Endothelial cell of umbilical vein (primary cell): Measurements from ENCODE around the gene TMEM108.

Experiments used
- CTCF ChIP-seq, 2 donors: IDR thresholded peaks; 1 replicate in 1 of 2; 2 replicates in 1 of 2; pipeline ENCODE4 v1.5.1; 2011; ENCODE audit warnings: low read length in 2 of 2, mild to moderate bottlenecking in 2 of 2, moderate library complexity in 2 of 2, control low read depth in 1 of 2, inconsistent platforms in 1 of 2, low read depth in 1 of 2; ENCODE audit not compliant: insufficient read depth in 1 of 2; ENCODE audit errors: extremely low read depth in 1 of 2
- JUN ChIP-seq: IDR thresholded peaks from 2 replicates; pipeline ENCODE4 v1.6.1; 2011; ENCODE audit warnings: borderline replicate concordance, low read depth; ENCODE audit not compliant: insufficient read length, insufficient read depth
- MAX ChIP-seq: IDR thresholded peaks from 2 replicates; pipeline ENCODE4 v1.6.1; 2011; ENCODE audit not compliant: insufficient read depth, insufficient read length

GRCh38 chr3:133014325-133014724 lies 23.9 kb upstream of the TMEM108 start:
- TF ChIP-seq MAX (no peak), JUN (no peak), CTCF (IDR thresholded peaks at IDR 0.05; ENCODE audit: extremely low read depth in 1 of 2, insufficient read depth in 1 of 2, low read depth in 1 of 2, low read length in 2 of 2) (no peak)
